PC-9 (cell line): ENCODE measurements around the gene INKA1.

Experiments
- CTCF ChIP-seq: fragments of 200-600 bp; sonication (generic); conservative IDR thresholded peaks from 2 replicates; pipeline ENCODE4 v1.6.1; 2017; ENCODE audit warnings: mixed run types, antibody characterized with exemption, mild to moderate bottlenecking, moderate library complexity
- EZH2 ChIP-seq: fragments of 200-600 bp; sonication (generic); IDR thresholded peaks from 2 replicates; pipeline ENCODE4 v1.8.0; 2017; ENCODE audit warnings: antibody characterized with exemption, low read depth

DNA sequence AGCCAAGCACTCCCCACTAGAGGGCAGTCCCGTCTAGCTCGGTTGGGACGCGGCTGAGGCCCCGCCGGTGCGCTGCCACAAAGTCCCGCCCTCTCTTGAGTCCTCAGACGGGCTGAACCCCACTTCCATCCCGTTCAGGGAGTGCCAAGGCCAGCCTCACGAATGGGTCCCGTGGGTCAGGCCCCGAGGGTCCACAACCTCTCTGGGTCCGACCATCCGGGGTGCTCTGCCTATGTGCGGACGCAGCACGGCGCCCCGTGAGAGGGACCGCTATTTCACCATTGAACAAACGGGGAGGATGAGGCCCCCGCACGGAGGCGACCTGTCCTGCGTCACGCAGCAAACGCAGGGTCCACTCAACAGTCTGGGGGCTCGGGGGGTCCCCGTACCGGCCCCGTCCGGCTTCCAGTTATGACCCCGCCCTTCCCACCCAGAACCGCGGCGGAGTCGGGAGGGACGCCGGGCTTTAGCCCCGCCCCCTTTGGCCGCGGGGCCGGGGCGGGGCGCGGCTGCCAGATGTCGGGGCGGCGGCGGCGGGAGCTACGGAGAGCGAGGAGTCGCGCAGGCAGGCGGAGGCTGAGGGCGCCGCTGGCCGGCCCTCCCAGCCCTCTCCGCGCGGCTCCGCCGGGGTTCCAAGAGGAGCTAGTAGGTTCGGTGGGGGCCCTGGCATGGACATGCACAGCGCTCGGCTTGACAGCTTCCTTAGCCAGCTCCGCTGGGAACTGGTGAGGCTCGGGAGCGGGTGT is at the start of gene INKA1:
- TF ChIP-seq CTCF (peak; percentile 81; the same call in 1 of the 2 replicates), EZH2 (no peak)
